ENCODE measurements around the gene PSKH1.

- TF ChIP-seq CSRNP3 (CRISPR knock-in tag; IDR thresholded peaks at IDR 0.05) (no peak), CREB5 (CRISPR knock-in tag; IDR thresholded peaks at IDR 0.05; ENCODE audit: low read depth) (no peak), PATZ1 (CRISPR knock-in tag; IDR thresholded peaks at IDR 0.05; ENCODE audit: borderline replicate concordance) (no peak), RARB (CRISPR knock-in tag; IDR thresholded peaks at IDR 0.05) (no peak), TCF4 (CRISPR knock-in tag; IDR thresholded peaks at IDR 0.05; ENCODE audit: borderline replicate concordance) (no peak), ARNTL (CRISPR knock-in tag; IDR thresholded peaks at IDR 0.05; ENCODE audit: borderline replicate concordance, low read depth) (no peak), ZFP30 (CRISPR knock-in tag; IDR thresholded peaks at IDR 0.05) (no peak), ZC3H10 (CRISPR knock-in tag; IDR thresholded peaks at IDR 0.05) (no peak), GLIS3 (CRISPR knock-in tag; IDR thresholded peaks at IDR 0.05) (no peak), ZNF70 (CRISPR knock-in tag; IDR thresholded peaks at IDR 0.05) (no peak)
Observed at GRCh38 chr16:67935101-67935401, 42.0 kb downstream of the PSKH1 start.
